Measurements from ENCODE around the gene HBP1. TPM values are rescaled to one million over a fixed set of nuclear protein-coding genes. Genes with fewer than 3 reads are reported as not detected.

The HBP1 gene
- total RNA-seq, 4 donors from 2014 or later, result 57.6 to 67.7 (median 66.9) TPM

- DNase-seq, result no peak
- no peak overlapping the region for H3K4me3 ChIP-seq
- H3K36me3 ChIP-seq, result peaks cover 0 to 4% (median 0%) of the 10 kb centered on the region in 3 donors
- H3K4me1 ChIP-seq, result peaks cover 0 to 48% (median 2%) of the 10 kb centered on the region in 4 donors
- H3K27me3 ChIP-seq, result no peaks in the 10 kb centered on the region
- H3K27ac ChIP-seq, result no peak overlapping the region
- no peak for TF ChIP-seq POLR2A (IDR thresholded peaks at IDR 0.05)
- TF ChIP-seq CTCF (IDR thresholded peaks at IDR 0.05), result no peak
- H3K9me3 ChIP-seq, result no peaks in the 10 kb centered on the region
Observed at GRCh38 chr7:107171496-107171895, 2.7 kb downstream of the HBP1 start.

- no peak for TF ChIP-seq CTCF (IDR thresholded peaks at IDR 0.05)
- TF ChIP-seq POLR2A (IDR thresholded peaks at IDR 0.05), result no peak
- Histone ChIP-seq H3K36me3 (peaks cover 0 to 4% (median 0%) of the 10 kb centered on the region in 3 donors), H3K27ac (no peak overlapping the region), H3K4me3 (no peak overlapping the region), H3K9me3 (no peaks in the 10 kb centered on the region), H3K4me1 (peaks cover 0 to 42% (median 2%) of the 10 kb centered on the region in 4 donors), H3K27me3 (no peaks in the 10 kb centered on the region)
- DNase-seq, result no peak
Observed at GRCh38 chr7:107172276-107173032, 3.7 kb downstream of the HBP1 start.

GRCh38 chr7:107173191-107173590, 4.4 kb downstream of the HBP1 start:
- Histone ChIP-seq H3K9me3 (no peaks in the 10 kb centered on the region), H3K27me3 (no peaks in the 10 kb centered on the region), H3K27ac (no peak overlapping the region), H3K4me3 (no peak overlapping the region), H3K4me1 (peaks cover 0 to 42% (median 2%) of the 10 kb centered on the region in 4 donors), H3K36me3 (peaks cover 0 to 4% (median 0%) of the 10 kb centered on the region in 3 donors)
- TF ChIP-seq CTCF (IDR thresholded peaks at IDR 0.05) (no peak), POLR2A (IDR thresholded peaks at IDR 0.05) (no peak)
- DNase-seq, result no peak

- no peaks in the 10 kb centered on the region for H3K27me3 ChIP-seq
- no peak for DNase-seq
- no peak overlapping the region for H3K4me3 ChIP-seq
- no peaks in the 10 kb centered on the region for H3K9me3 ChIP-seq
- TF ChIP-seq CTCF (IDR thresholded peaks at IDR 0.05), result no peak
- no peak for TF ChIP-seq POLR2A (IDR thresholded peaks at IDR 0.05)
- H3K36me3 ChIP-seq, result peaks cover 0 to 4% (median 0%) of the 10 kb centered on the region in 3 donors
- no peak overlapping the region for H3K27ac ChIP-seq
- H3K4me1 ChIP-seq, result peaks cover 0 to 42% (median 2%) of the 10 kb centered on the region in 4 donors
Observed at GRCh38 chr7:107173691-107174406, 5.0 kb downstream of the HBP1 start.

- Histone ChIP-seq H3K36me3 (peaks cover 0 to 40% (median 0%) of the 10 kb centered on the region in 3 donors), H3K4me1 (peaks cover 0 to 27% (median 3%) of the 10 kb centered on the region in 4 donors), H3K4me3 (no peak overlapping the region), H3K27ac (peak overlapping the region in 1 of 4 donors; percentile 44), H3K9me3 (no peaks in the 10 kb centered on the region), H3K27me3 (no peaks in the 10 kb centered on the region)
- DNase-seq, result no peak
- TF ChIP-seq CTCF (IDR thresholded peaks at IDR 0.05) (no peak), POLR2A (IDR thresholded peaks at IDR 0.05) (no peak)
Observed at GRCh38 chr7:107179326-107180164, 10.7 kb downstream of the HBP1 start.

Measured in Peyer's patch (tissue), 4 donors.